ENCODE data around the gene GPR12.

Gene GPR12, protein sequence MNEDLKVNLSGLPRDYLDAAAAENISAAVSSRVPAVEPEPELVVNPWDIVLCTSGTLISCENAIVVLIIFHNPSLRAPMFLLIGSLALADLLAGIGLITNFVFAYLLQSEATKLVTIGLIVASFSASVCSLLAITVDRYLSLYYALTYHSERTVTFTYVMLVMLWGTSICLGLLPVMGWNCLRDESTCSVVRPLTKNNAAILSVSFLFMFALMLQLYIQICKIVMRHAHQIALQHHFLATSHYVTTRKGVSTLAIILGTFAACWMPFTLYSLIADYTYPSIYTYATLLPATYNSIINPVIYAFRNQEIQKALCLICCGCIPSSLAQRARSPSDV

DNA sequence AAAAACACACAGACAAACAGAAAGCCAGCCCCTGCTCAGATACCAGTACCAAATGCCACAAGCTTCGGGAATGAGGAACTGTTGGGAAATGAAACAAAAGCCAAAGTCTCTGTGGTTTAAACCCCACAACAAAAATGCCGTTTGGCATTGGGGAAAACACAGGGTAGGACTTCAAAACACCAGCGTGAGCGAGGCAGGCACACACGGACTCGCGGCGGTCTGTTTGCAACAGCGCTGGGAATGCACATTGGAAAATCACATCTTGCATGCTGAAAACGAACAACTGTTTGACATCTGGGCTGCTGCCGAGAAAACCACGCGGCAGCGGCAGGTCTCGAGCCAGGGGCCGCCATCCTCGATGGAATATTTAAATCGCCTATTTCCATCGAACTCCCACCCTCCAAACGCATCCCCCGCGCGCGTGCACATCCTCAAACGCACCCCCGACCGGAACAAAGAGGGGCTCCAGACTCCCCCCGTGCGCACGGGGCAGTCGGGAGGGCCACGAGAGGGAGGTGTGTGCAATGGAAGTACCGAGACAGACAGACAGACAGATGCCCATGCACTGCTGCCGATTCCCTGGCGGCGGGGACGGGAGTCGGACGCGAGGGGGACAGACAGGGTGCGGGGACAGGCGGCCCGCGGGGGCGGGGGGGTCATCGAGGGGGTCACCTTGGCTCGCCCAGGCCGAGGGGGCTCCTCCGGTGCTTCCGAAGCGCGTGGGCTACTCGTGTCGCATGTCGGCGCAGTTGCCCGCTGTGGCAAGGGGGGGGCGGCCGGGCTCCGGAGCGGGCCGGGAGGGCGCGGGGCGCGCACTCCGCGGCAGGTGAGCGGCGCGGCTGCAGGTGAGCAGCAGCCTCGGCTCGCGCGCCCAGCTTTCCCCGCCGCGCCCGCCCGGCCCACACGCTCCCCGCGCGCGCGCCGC lies at the start of gene GPR12:
TSS of gene GPR12 (minus strand) at position 880 of the 925 bp plus-strand sequence. CDS start 959 bp downstream, outside the sequence.
- Histone ChIP-seq H3K9me3 (ENCODE audit: control insufficient read depth, insufficient read depth, low read depth, low read length) (no peaks in the 10 kb centered on the region), H3K36me3 (ENCODE audit: control insufficient read depth in 2 of 2, insufficient read depth in 1 of 2, low read length in 2 of 2) (no peaks in the 10 kb centered on the region), H3K4me3 (ENCODE audit: low read depth, low read length) (peak within 1 kb of the TSS; percentile 43), H3K4me1 (ENCODE audit: control insufficient read depth, insufficient read depth, low read length) (no peaks in the 10 kb centered on the region), H3K27ac (ENCODE audit: extremely low read depth, low read depth, low read length) (no peak within 1 kb of the TSS)
- POLR2A ChIA-PET: no interaction called here
- CTCF ChIA-PET: interaction anchor here (1.0 kb wide), 1 partner anchor 9 kb away, joined by 5 read pairs; no protein-coding TSS in a partner anchor
- TF ChIP-seq, protein P1, sequence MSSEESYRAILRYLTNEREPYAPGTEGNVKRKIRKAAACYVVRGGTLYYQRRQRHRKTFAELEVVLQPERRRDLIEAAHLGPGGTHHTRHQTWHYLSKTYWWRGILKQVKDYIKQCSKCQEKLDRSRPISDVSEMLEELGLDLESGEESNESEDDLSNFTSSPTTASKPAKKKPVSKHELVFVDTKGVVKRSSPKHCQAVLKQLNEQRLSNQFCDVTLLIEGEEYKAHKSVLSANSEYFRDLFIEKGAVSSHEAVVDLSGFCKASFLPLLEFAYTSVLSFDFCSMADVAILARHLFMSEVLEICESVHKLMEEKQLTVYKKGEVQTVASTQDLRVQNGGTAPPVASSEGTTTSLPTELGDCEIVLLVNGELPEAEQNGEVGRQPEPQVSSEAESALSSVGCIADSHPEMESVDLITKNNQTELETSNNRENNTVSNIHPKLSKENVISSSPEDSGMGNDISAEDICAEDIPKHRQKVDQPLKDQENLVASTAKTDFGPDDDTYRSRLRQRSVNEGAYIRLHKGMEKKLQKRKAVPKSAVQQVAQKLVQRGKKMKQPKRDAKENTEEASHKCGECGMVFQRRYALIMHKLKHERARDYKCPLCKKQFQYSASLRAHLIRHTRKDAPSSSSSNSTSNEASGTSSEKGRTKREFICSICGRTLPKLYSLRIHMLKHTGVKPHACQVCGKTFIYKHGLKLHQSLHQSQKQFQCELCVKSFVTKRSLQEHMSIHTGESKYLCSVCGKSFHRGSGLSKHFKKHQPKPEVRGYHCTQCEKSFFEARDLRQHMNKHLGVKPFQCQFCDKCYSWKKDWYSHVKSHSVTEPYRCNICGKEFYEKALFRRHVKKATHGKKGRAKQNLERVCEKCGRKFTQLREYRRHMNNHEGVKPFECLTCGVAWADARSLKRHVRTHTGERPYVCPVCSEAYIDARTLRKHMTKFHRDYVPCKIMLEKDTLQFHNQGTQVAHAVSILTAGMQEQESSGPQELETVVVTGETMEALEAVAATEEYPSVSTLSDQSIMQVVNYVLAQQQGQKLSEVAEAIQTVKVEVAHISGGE (tag by site-specific recombination; conservative IDR thresholded peaks at IDR 0.05; ENCODE audit: low read depth): no peak
- TF ChIP-seq ZBTB20 (tag by site-specific recombination; IDR thresholded peaks at IDR 0.05): peak; percentile 66
- TF ChIP-seq, protein P2, sequence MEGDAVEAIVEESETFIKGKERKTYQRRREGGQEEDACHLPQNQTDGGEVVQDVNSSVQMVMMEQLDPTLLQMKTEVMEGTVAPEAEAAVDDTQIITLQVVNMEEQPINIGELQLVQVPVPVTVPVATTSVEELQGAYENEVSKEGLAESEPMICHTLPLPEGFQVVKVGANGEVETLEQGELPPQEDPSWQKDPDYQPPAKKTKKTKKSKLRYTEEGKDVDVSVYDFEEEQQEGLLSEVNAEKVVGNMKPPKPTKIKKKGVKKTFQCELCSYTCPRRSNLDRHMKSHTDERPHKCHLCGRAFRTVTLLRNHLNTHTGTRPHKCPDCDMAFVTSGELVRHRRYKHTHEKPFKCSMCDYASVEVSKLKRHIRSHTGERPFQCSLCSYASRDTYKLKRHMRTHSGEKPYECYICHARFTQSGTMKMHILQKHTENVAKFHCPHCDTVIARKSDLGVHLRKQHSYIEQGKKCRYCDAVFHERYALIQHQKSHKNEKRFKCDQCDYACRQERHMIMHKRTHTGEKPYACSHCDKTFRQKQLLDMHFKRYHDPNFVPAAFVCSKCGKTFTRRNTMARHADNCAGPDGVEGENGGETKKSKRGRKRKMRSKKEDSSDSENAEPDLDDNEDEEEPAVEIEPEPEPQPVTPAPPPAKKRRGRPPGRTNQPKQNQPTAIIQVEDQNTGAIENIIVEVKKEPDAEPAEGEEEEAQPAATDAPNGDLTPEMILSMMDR (tag by site-specific recombination; IDR thresholded peaks at IDR 0.05): 0 out of 2 replicates have a peak, but pooled peaks have one; percentile 27
- 0 out of 2 replicates have a peak, but pooled peaks have one; percentile 10 for TF ChIP-seq GLIS2 (tag by site-specific recombination; IDR thresholded peaks at IDR 0.05)
- no peak for TF ChIP-seq ZNF521 (tag by site-specific recombination; IDR thresholded peaks at IDR 0.05)
- TF ChIP-seq ZNF335 (tag by site-specific recombination; conservative IDR thresholded peaks at IDR 0.05): peak; percentile 37
- TF ChIP-seq, protein P3, sequence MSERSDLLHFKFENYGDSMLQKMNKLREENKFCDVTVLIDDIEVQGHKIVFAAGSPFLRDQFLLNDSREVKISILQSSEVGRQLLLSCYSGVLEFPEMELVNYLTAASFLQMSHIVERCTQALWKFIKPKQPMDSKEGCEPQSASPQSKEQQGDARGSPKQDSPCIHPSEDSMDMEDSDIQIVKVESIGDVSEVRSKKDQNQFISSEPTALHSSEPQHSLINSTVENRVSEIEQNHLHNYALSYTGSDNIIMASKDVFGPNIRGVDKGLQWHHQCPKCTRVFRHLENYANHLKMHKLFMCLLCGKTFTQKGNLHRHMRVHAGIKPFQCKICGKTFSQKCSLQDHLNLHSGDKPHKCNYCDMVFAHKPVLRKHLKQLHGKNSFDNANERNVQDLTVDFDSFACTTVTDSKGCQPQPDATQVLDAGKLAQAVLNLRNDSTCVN (tag by site-specific recombination; optimal IDR thresholded peaks at IDR 0.05): peak; percentile 53
- 0 out of 2 replicates have a peak, but pooled peaks have one; percentile 34 for TF ChIP-seq ZNF777 (tag by site-specific recombination; IDR thresholded peaks at IDR 0.05; ENCODE audit: borderline replicate concordance)
- TF ChIP-seq, protein P4, sequence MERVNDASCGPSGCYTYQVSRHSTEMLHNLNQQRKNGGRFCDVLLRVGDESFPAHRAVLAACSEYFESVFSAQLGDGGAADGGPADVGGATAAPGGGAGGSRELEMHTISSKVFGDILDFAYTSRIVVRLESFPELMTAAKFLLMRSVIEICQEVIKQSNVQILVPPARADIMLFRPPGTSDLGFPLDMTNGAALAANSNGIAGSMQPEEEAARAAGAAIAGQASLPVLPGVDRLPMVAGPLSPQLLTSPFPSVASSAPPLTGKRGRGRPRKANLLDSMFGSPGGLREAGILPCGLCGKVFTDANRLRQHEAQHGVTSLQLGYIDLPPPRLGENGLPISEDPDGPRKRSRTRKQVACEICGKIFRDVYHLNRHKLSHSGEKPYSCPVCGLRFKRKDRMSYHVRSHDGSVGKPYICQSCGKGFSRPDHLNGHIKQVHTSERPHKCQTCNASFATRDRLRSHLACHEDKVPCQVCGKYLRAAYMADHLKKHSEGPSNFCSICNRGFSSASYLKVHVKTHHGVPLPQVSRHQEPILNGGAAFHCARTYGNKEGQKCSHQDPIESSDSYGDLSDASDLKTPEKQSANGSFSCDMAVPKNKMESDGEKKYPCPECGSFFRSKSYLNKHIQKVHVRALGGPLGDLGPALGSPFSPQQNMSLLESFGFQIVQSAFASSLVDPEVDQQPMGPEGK (tag by site-specific recombination; IDR thresholded peaks at IDR 0.05): peak; percentile 53
- TF ChIP-seq, protein P5, sequence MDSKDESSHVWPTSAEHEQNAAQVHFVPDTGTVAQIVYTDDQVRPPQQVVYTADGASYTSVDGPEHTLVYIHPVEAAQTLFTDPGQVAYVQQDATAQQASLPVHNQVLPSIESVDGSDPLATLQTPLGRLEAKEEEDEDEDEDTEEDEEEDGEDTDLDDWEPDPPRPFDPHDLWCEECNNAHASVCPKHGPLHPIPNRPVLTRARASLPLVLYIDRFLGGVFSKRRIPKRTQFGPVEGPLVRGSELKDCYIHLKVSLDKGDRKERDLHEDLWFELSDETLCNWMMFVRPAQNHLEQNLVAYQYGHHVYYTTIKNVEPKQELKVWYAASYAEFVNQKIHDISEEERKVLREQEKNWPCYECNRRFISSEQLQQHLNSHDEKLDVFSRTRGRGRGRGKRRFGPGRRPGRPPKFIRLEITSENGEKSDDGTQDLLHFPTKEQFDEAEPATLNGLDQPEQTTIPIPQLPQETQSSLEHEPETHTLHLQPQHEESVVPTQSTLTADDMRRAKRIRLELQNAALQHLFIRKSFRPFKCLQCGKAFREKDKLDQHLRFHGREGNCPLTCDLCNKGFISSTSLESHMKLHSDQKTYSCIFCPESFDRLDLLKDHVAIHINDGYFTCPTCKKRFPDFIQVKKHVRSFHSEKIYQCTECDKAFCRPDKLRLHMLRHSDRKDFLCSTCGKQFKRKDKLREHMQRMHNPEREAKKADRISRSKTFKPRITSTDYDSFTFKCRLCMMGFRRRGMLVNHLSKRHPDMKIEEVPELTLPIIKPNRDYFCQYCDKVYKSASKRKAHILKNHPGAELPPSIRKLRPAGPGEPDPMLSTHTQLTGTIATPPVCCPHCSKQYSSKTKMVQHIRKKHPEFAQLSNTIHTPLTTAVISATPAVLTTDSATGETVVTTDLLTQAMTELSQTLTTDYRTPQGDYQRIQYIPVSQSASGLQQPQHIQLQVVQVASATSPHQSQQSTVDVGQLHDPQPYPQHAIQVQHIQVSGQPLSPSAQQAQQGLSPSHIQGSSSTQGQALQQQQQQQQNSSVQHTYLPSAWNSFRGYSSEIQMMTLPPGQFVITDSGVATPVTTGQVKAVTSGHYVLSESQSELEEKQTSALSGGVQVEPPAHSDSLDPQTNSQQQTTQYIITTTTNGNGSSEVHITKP (tag by site-specific recombination; IDR thresholded peaks at IDR 0.05): peak; percentile 30; the same call in 1 of the 2 replicates

All from HEK293 (cell line).